HL-60 (cell line): Measurements from ENCODE around the gene RAB11FIP3.

Experiments used
- DNase-seq, 2 experiments: peaks; one replicate each; pipeline ENCODE4 v3.0.0-alpha.2; 2010 to 2020; ENCODE audit warnings: low read depth in 1 of 2, low spot score in 1 of 2
- H3K27ac ChIP-seq: fragments of 250-450 bp; sonication (Bioruptor Pico); replicated peaks from 2 replicates; pipeline ENCODE4 v1.5.1; 2020; ENCODE audit warnings: mild to moderate bottlenecking, moderate library complexity
- H3K27me3 ChIP-seq: fragments of 250-450 bp; sonication (Bioruptor Pico); 2 replicates; pipeline ENCODE4 v1.5.1; 2021; ENCODE audit warnings: mild to moderate bottlenecking, moderate library complexity; ENCODE audit not compliant: insufficient read depth, poor library complexity, severe bottlenecking
- H3K4me3 ChIP-seq: replicated peaks from 2 replicates; pipeline ENCODE4 v1.5.1; 2011; ENCODE audit warnings: mild to moderate bottlenecking, control low read depth, low read length; ENCODE audit not compliant: insufficient read depth
- CTCF ChIP-seq: IDR thresholded peaks from one replicate; pipeline ENCODE4 v1.5.1; 2011; ENCODE audit warnings: low read length, control low read depth, inconsistent platforms; ENCODE audit not compliant: insufficient read depth
- GABPA ChIP-seq: IDR thresholded peaks from 2 replicates; pipeline ENCODE4 v1.6.1; 2012; ENCODE audit warnings: low read depth
- POLR2AphosphoS5 ChIP-seq: IDR thresholded peaks from 2 replicates; pipeline ENCODE4 v1.6.1; 2012; ENCODE audit warnings: low read depth
- REST ChIP-seq: IDR thresholded peaks from 2 replicates; pipeline ENCODE4 v1.6.1; 2012; ENCODE audit warnings: low read depth; ENCODE audit not compliant: insufficient replicate concordance
- SPI1 ChIP-seq: IDR thresholded peaks from 2 replicates; pipeline ENCODE4 v1.6.1; 2012; ENCODE audit warnings: low read depth, mild to moderate bottlenecking, borderline replicate concordance

Gene RAB11FIP3

GRCh38 chr16:535446-536405, 110.3 kb downstream of the RAB11FIP3 start:
- no peak for DNase-seq
- TF ChIP-seq POLR2AphosphoS5 = no peak
- TF ChIP-seq SPI1 = no peak
- no peak for TF ChIP-seq GABPA
- TF ChIP-seq REST = no peak
- no peak for TF ChIP-seq CTCF
- no peak overlapping the region for H3K4me3 ChIP-seq

DNA sequence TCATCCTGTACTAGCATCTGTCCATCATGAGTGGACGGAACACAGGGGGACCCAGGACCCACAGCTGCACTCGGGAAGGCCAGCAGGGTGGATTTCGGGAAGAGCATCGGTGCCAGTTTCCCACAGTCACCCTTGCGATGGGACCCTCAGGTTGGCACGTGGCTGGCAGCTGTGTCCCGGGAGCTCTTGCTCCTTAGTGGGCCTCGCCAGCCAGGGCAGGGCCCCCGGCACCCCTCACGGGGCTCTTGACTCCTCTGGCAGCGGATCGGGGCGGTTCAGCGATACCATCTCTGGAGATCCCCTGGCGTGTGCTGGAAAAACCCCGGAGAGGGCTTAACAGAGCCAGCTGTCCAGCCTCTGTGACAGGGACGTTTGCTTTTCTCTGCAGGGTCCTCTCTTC, 111.3 kb downstream of the RAB11FIP3 start:
- Histone ChIP-seq H3K27ac (no peak overlapping the region), H3K4me3 (no peak overlapping the region), H3K27me3 (no peaks in the 10 kb centered on the region)
- TF ChIP-seq CTCF = no peak
- no peak for TF ChIP-seq SPI1
- TF ChIP-seq GABPA = no peak
- TF ChIP-seq REST = no peak
- TF ChIP-seq POLR2AphosphoS5 = no peak
- DNase-seq = no peak

More at GRCh38 chr16:535446-536405, 110.3 kb downstream of the RAB11FIP3 start:
- Histone ChIP-seq H3K27ac (no peak overlapping the region), H3K27me3 (no peaks in the 10 kb centered on the region)

DNA sequence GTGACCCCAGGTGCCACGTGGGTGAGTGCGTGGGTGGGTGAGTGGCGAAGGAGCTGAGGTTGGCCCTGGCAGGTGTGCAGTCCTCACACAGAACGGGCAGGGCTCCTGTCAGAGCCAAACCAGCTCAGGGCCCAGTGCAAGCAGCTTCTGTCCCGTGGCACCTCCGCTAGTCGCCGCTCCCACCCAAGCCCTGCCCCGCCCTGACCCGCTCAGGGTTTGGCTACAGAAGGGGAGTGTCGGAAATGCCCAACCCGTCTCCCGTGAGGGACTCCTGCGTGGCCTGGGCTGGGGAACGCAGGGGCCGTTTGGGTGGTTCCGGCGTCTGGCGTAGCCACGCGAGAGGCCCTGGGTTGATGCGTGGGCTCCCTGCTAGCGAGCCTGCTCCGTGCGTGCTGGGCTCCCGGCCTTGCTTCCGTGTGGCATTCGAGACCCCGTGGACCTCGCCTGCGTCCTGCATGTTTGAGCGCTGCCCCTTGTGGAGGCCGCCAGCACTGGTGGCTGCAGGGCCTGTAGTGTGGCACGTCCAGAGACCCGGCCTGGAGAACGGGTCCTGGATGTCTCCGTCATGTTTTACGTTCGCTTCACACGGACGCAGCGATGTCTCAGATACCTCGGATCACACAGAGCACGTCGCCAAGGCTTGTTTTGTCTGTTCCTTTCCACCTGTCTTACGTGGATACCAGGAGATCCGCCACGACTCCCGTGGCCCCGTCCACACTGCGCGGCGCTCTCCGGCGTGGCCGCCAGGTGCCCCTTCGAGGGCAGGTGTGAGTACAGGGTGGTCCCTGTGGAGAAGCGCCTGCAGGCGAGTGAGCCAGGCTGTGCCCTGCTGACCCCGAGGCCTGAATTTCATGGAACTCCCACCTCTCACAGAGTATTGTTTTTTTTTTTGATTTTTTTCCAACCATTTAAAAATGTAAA, 112.2 kb downstream of the RAB11FIP3 start:
- no peaks in the 10 kb centered on the region for H3K27me3 ChIP-seq
- H3K27ac ChIP-seq = no peak overlapping the region
- no peak overlapping the region for H3K4me3 ChIP-seq
- no peak for DNase-seq
- TF ChIP-seq SPI1 = no peak
- TF ChIP-seq REST = no peak
- no peak for TF ChIP-seq POLR2AphosphoS5
- no peak for TF ChIP-seq GABPA
- no peak for TF ChIP-seq CTCF
